Central memory CD4-positive, alpha-beta T cell (primary cell): ENCODE data around the gene PTPRG.

ENCODE experiments used
- DNase-seq: peaks from one replicate; pipeline ENCODE4 v3.0.0; 2022

Gene PTPRG

GRCh38 chr3:61774279-61774890 lies 213.0 kb downstream of the PTPRG start:
- DNase-seq: no peak

- no peak for DNase-seq
Measured at GRCh38 chr3:61776390-61776789, 215.0 kb downstream of the PTPRG start.

GRCh38 chr3:61777483-61777882 lies 216.1 kb downstream of the PTPRG start:
- DNase-seq: no peak

- no peak for DNase-seq
Measured at GRCh38 chr3:61778095-61778494, 216.7 kb downstream of the PTPRG start.

GRCh38 chr3:61780016-61780415 lies 218.6 kb downstream of the PTPRG start:
- no peak for DNase-seq

GRCh38 chr3:61780455-61781228 lies 219.3 kb downstream of the PTPRG start:
- no peak for DNase-seq

- DNase-seq: no peak
Measured at GRCh38 chr3:61783993-61784718, 222.8 kb downstream of the PTPRG start.

- DNase-seq: no peak
Measured at GRCh38 chr3:61788623-61789507, 227.5 kb downstream of the PTPRG start.

GRCh38 chr3:61789861-61790260 lies 228.5 kb downstream of the PTPRG start:
- DNase-seq: no peak

- no peak for DNase-seq
Measured at GRCh38 chr3:61790411-61790810, 229.0 kb downstream of the PTPRG start.

GRCh38 chr3:61793056-61793455 lies 231.7 kb downstream of the PTPRG start:
- no peak for DNase-seq

- no peak for DNase-seq
Measured at GRCh38 chr3:61793521-61793920, 232.2 kb downstream of the PTPRG start.

- no peak for DNase-seq
Measured at GRCh38 chr3:61794341-61794740, 233.0 kb downstream of the PTPRG start.

GRCh38 chr3:61794961-61795360 lies 233.6 kb downstream of the PTPRG start:
- DNase-seq: no peak

GRCh38 chr3:61796088-61796680 lies 234.8 kb downstream of the PTPRG start:
- DNase-seq: no peak

- no peak for DNase-seq
Measured at GRCh38 chr3:61796911-61797310, 235.5 kb downstream of the PTPRG start.

GRCh38 chr3:61802772-61803171 lies 241.4 kb downstream of the PTPRG start:
- no peak for DNase-seq

- DNase-seq: no peak
Measured at GRCh38 chr3:61803983-61804382, 242.6 kb downstream of the PTPRG start.

- no peak for DNase-seq
Measured at GRCh38 chr3:61804782-61805181, 243.4 kb downstream of the PTPRG start.

- no peak for DNase-seq
Measured at GRCh38 chr3:61805510-61806080, 244.2 kb downstream of the PTPRG start.

- no peak for DNase-seq
Measured at GRCh38 chr3:61806810-61807209, 245.4 kb downstream of the PTPRG start.

- DNase-seq: no peak
Measured at GRCh38 chr3:61807865-61808276, 246.5 kb downstream of the PTPRG start.
